ENCODE results near the gene ZNF611. TPM values are rescaled to one million over a fixed set of nuclear protein-coding genes. Genes with fewer than 3 reads are reported as not detected.
A peak's percentile ranks its signal among the peaks of the same experiment; 100 is the strongest.

ZNF611 gene
- polyA plus RNA-seq (2012; rRNA removed), result 2.6 and 3.3 TPM in 2 replicates
- 3.3 and 3.4 TPM in 2 replicates for polyA plus RNA-seq (2012; cell fraction: cytosol; rRNA removed)
- 6.0 and 9.4 TPM in 2 replicates for polyA plus RNA-seq (2012; cell fraction: nucleus; rRNA removed)

DNA sequence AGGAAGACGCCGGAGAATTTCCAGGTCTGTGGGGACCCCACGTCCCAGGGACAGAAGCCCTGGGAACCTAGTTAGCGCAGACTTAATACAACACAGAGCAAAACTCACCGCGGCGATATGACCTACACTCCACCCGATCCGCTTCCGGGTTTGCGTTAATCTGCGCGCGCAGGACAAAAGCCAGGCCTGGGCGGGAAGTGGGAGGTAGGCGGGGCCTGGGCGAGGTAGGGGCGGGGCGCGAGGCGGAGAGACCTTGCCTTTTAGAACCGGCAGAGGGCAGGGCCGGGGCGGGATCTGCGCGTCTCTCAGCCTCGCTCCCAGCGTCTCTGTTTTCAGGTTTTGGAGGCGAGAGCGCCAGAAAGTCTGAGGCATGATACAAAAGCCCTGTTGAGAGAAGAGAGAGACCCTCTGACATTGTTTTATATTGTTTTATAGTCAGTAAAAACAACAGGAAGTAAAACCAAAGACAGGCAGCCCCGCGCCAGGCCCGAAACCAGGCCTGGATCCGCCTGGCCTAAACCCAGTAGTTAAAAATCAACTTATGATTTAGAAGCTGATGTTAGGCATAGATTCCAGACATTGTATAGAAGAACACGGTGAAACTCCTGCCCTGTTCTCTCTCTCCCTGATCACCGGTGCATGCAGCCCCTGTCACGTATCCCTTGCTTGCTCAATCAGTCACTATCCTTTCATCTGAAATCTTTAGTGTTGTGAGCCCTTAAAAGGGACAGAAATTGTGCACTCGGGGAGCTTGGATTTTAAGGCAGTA is at the start of gene ZNF611:
ZNF611 (minus strand) TSS at position 152 of the 769 bp plus-strand sequence. CDS start 19,150 bp downstream, outside the sequence.
- Histone ChIP-seq H3K9me2 (no peaks in the 10 kb centered on the region), H3F3A (replicated peaks; ENCODE audit: insufficient read depth) (no peaks in the 10 kb centered on the region), H3K4me1 (ENCODE audit: control insufficient read depth in 1 of 2, insufficient read depth in 2 of 2, low read depth in 1 of 2, low read length in 1 of 2) (peaks cover 0 to 3% of the 10 kb centered on the region in 2 experiments; a peak in 1 of 4 replicates), H3K9me3 (no peaks in the 10 kb centered on the region), H3K27ac (ENCODE audit: low read depth in 2 of 2, low read length in 1 of 2) (peak within 1 kb of the TSS; percentile 71 to 79), H3K4me3 (ENCODE audit: low read depth in 2 of 2, low read length in 1 of 2) (peak within 1 kb of the TSS; percentile 74 to 75), H3K9ac (peak within 1 kb of the TSS; percentile 81), H3K36me3 (replicated peaks in 1 of 2; ENCODE audit: control insufficient read depth in 1 of 2, insufficient read depth in 2 of 2, low read length in 1 of 2) (peaks cover 0 to 3% of the 10 kb centered on the region in 2 experiments), H3K79me2 (ENCODE audit: insufficient read depth) (peaks cover 14% of the 10 kb centered on the region; the same call in 1 of the 2 replicates), H3K27me3 (ENCODE audit: insufficient read depth) (no peaks in the 10 kb centered on the region), H3K4me2 (peak within 1 kb of the TSS; percentile 94), H2AFZ (ENCODE audit: low read depth) (peak within 1 kb of the TSS; percentile 98), H4K20me1 (ENCODE audit: insufficient read depth) (no peaks in the 10 kb centered on the region)
- 24% methylated on average over 27 of the region's 38 CpGs for WGBS (ENCODE audit: low lambda C conversion rate)
- ChIA-PET CTCF (interaction anchor here (0.9 kb wide), 1 partner anchor 17 kb away, joined by 3 read pairs; no protein-coding TSS in a partner anchor), POLR2A (interaction anchor here (0.7 kb wide), 1 partner anchor 228 kb away, joined by 3 read pairs; no protein-coding TSS in a partner anchor)
- DNase-seq, result peak; percentile 96
- TF ChIP-seq RXRA (IDR thresholded peaks at IDR 0.05; ENCODE audit: borderline replicate concordance, low read depth) (no peak), YY1 (IDR thresholded peaks at IDR 0.05; ENCODE audit: low read depth) (no peak), GATA2 (CRISPR knock-in tag; IDR thresholded peaks at IDR 0.05) (no peak), EZH2phosphoT487 (IDR thresholded peaks at IDR 0.05; ENCODE audit: borderline replicate concordance, low read depth) (no peak), NRF1 (IDR thresholded peaks at IDR 0.05; ENCODE audit: low read depth, low read length) (peak; percentile 74), GABPA (IDR thresholded peaks at IDR 0.05; ENCODE audit: low read depth) (peak; percentile 69), ELF1 (IDR thresholded peaks at IDR 0.05) (peak; percentile 97), FOSL2 (IDR thresholded peaks at IDR 0.05; ENCODE audit: borderline replicate concordance, low read depth) (no peak), EP300 (IDR thresholded peaks at IDR 0.05; ENCODE audit: borderline replicate concordance in 1 of 2, low read depth in 1 of 2, low read length in 1 of 2) (no peak), TCF12 (IDR thresholded peaks at IDR 0.05) (no peak), MXI1 (IDR thresholded peaks at IDR 0.05; ENCODE audit: low read depth, low read length) (peak; percentile 63), CHD2 (IDR thresholded peaks at IDR 0.05; ENCODE audit: low read length, partially characterized antibody) (no peak), MEF2A (IDR thresholded peaks at IDR 0.05; ENCODE audit: borderline replicate concordance, low read depth) (no peak), RFX5 (IDR thresholded peaks at IDR 0.05; ENCODE audit: low read length) (no peak), SIN3A (IDR thresholded peaks at IDR 0.05; ENCODE audit: borderline replicate concordance, low read depth, low read length) (peak; percentile 55; the same call in 1 of the 2 replicates), SMC3 (IDR thresholded peaks at IDR 0.05; ENCODE audit: low read depth, low read length) (peak; percentile 31; the same call in 1 of the 2 replicates)
- TF ChIP-seq, protein P1, sequence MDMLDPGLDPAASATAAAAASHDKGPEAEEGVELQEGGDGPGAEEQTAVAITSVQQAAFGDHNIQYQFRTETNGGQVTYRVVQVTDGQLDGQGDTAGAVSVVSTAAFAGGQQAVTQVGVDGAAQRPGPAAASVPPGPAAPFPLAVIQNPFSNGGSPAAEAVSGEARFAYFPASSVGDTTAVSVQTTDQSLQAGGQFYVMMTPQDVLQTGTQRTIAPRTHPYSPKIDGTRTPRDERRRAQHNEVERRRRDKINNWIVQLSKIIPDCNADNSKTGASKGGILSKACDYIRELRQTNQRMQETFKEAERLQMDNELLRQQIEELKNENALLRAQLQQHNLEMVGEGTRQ (IDR thresholded peaks at IDR 0.05; ENCODE audit: borderline replicate concordance, low read depth, low read length), result no peak
- TF ChIP-seq, protein P2, sequence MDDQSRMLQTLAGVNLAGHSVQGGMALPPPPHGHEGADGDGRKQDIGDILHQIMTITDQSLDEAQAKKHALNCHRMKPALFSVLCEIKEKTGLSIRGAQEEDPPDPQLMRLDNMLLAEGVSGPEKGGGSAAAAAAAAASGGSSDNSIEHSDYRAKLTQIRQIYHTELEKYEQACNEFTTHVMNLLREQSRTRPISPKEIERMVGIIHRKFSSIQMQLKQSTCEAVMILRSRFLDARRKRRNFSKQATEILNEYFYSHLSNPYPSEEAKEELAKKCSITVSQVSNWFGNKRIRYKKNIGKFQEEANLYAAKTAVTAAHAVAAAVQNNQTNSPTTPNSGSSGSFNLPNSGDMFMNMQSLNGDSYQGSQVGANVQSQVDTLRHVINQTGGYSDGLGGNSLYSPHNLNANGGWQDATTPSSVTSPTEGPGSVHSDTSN (IDR thresholded peaks at IDR 0.05), result no peak
- TF ChIP-seq, protein P3, sequence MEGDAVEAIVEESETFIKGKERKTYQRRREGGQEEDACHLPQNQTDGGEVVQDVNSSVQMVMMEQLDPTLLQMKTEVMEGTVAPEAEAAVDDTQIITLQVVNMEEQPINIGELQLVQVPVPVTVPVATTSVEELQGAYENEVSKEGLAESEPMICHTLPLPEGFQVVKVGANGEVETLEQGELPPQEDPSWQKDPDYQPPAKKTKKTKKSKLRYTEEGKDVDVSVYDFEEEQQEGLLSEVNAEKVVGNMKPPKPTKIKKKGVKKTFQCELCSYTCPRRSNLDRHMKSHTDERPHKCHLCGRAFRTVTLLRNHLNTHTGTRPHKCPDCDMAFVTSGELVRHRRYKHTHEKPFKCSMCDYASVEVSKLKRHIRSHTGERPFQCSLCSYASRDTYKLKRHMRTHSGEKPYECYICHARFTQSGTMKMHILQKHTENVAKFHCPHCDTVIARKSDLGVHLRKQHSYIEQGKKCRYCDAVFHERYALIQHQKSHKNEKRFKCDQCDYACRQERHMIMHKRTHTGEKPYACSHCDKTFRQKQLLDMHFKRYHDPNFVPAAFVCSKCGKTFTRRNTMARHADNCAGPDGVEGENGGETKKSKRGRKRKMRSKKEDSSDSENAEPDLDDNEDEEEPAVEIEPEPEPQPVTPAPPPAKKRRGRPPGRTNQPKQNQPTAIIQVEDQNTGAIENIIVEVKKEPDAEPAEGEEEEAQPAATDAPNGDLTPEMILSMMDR (IDR thresholded peaks at IDR 0.05), result peak; percentile 52
- TF ChIP-seq, protein P4, sequence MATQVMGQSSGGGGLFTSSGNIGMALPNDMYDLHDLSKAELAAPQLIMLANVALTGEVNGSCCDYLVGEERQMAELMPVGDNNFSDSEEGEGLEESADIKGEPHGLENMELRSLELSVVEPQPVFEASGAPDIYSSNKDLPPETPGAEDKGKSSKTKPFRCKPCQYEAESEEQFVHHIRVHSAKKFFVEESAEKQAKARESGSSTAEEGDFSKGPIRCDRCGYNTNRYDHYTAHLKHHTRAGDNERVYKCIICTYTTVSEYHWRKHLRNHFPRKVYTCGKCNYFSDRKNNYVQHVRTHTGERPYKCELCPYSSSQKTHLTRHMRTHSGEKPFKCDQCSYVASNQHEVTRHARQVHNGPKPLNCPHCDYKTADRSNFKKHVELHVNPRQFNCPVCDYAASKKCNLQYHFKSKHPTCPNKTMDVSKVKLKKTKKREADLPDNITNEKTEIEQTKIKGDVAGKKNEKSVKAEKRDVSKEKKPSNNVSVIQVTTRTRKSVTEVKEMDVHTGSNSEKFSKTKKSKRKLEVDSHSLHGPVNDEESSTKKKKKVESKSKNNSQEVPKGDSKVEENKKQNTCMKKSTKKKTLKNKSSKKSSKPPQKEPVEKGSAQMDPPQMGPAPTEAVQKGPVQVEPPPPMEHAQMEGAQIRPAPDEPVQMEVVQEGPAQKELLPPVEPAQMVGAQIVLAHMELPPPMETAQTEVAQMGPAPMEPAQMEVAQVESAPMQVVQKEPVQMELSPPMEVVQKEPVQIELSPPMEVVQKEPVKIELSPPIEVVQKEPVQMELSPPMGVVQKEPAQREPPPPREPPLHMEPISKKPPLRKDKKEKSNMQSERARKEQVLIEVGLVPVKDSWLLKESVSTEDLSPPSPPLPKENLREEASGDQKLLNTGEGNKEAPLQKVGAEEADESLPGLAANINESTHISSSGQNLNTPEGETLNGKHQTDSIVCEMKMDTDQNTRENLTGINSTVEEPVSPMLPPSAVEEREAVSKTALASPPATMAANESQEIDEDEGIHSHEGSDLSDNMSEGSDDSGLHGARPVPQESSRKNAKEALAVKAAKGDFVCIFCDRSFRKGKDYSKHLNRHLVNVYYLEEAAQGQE (IDR thresholded peaks at IDR 0.05; ENCODE audit: low read depth, low read length), result no peak
- TF ChIP-seq, protein P5, sequence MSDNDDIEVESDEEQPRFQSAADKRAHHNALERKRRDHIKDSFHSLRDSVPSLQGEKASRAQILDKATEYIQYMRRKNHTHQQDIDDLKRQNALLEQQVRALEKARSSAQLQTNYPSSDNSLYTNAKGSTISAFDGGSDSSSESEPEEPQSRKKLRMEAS (IDR thresholded peaks at IDR 0.05; ENCODE audit: low read depth), result no peak; the same call in 1 of the 2 replicates
- TF ChIP-seq, protein P6, sequence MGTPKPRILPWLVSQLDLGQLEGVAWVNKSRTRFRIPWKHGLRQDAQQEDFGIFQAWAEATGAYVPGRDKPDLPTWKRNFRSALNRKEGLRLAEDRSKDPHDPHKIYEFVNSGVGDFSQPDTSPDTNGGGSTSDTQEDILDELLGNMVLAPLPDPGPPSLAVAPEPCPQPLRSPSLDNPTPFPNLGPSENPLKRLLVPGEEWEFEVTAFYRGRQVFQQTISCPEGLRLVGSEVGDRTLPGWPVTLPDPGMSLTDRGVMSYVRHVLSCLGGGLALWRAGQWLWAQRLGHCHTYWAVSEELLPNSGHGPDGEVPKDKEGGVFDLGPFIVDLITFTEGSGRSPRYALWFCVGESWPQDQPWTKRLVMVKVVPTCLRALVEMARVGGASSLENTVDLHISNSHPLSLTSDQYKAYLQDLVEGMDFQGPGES (IDR thresholded peaks at IDR 0.05; ENCODE audit: low read depth, low read length), result no peak

All from SK-N-SH (cell line).